Smooth muscle cell (in vitro differentiated cells): ENCODE measurements around the gene FSTL5. TPM values are rescaled to one million over a fixed set of nuclear protein-coding genes. Genes with fewer than 3 reads are reported as not detected.

ENCODE experiments used
- DNase-seq: peaks from one replicate; lab custom pipeline; 2025; ENCODE audit not compliant: unreplicated experiment; lab: John Stamatoyannopoulos, UW
- H2AFZ ChIP-seq: fragments of 200-600 bp; sonication (generic); 2 replicates; pipeline ENCODE4 v1.6.0; 2016; ENCODE audit warnings: antibody characterized with exemption, low read depth, mild to moderate bottlenecking
- H3F3A ChIP-seq: fragments of 200-600 bp; sonication (generic); 2 replicates; pipeline ENCODE4 v1.6.0; 2017; ENCODE audit warnings: antibody characterized with exemption, low read depth
- H3K27ac ChIP-seq: fragments of 200-600 bp; sonication (generic); 2 replicates; pipeline ENCODE4 v1.5.1; 2016; ENCODE audit warnings: low read depth, mild to moderate bottlenecking
- H3K27me3 ChIP-seq: fragments of 200-600 bp; sonication (generic); 2 replicates; pipeline ENCODE4 v1.6.1; 2016; ENCODE audit warnings: low read depth, mild to moderate bottlenecking
- H3K36me3 ChIP-seq: fragments of 200-600 bp; sonication (generic); 2 replicates; pipeline ENCODE4 v1.5.1; 2016; ENCODE audit warnings: low read depth
- H3K4me1 ChIP-seq: fragments of 200-600 bp; sonication (generic); 2 replicates; pipeline ENCODE4 v1.5.1; 2016; ENCODE audit warnings: low read depth
- H3K4me2 ChIP-seq: fragments of 200-600 bp; sonication (generic); 2 replicates; pipeline ENCODE4 v1.6.0; 2016; ENCODE audit warnings: mild to moderate bottlenecking
- H3K4me3 ChIP-seq: fragments of 200-600 bp; sonication (generic); 2 replicates; pipeline ENCODE4 v1.5.1; 2016; ENCODE audit warnings: mild to moderate bottlenecking
- H3K79me2 ChIP-seq: fragments of 200-600 bp; sonication (generic); 2 replicates; pipeline ENCODE4 v1.6.0; 2016; ENCODE audit warnings: low read depth, mild to moderate bottlenecking
- H3K9ac ChIP-seq: fragments of 200-600 bp; sonication (generic); 2 replicates; pipeline ENCODE4 v1.6.0; 2016; ENCODE audit warnings: low read depth
- H3K9me3 ChIP-seq: fragments of 200-600 bp; sonication (generic); replicated peaks from 2 replicates; pipeline ENCODE4 v1.5.1; 2016; ENCODE audit warnings: low read depth
- H4K20me1 ChIP-seq: fragments of 200-600 bp; sonication (generic); 2 replicates; pipeline ENCODE4 v1.6.0; 2016; ENCODE audit warnings: low read depth
- CTCF ChIP-seq: fragments of 200-600 bp; sonication (generic); IDR thresholded peaks from 2 replicates; pipeline ENCODE4 v1.5.1; 2017; ENCODE audit warnings: borderline replicate concordance, mild to moderate bottlenecking, antibody characterized with exemption; ENCODE audit not compliant: insufficient read depth, poor library complexity, severe bottlenecking
- WGBS: methylation state at CpG from one replicate; pipeline ENCODE4 v1.1.7; 2016; ENCODE audit warnings: low lambda C conversion rate; 5-methylcytosine and 5-hydroxymethylcytosine counted together
- polyA plus RNA-seq: library from polyadenylated mRNA; unstranded; fragments of >200 nt; fragmentation: Nextera tagmentation; extraction: Ambion mirVana; gene quantifications from 2 replicates; pipeline ENCODE4 v1.2.1, GENCODE V29; 2016
- total RNA-seq: library from RNA; depleted of rRNA; stranded (reverse); fragments of >200 nt; gene quantifications from 2 replicates; pipeline ENCODE4 v1.2.3, GENCODE V29; 2014

The FSTL5 gene
- total and polyA plus RNA-seq, 2 experiments from 2014 or later, result 0.04 TPM; not detected in 1

DNA sequence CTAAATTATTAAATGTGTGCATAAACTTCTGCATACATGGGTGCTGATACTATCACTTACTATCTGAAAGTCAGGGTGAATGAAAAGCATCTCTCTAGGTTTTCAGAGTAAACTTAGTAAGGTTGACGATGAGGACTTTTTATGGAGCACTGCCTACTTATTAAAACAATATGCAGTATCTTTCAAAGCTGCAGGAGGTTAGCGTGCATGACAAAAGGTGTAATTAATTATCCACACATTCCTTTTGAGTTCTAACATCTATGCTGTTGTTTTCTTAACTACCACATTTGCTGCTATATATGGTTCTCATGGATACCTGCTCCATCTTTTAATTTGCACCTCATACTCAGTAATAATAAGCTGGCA lies 256.2 kb downstream of the FSTL5 start:
- Histone ChIP-seq H3F3A (no peaks in the 10 kb centered on the region), H3K4me2 (no peak overlapping the region), H3K79me2 (no peaks in the 10 kb centered on the region), H3K4me3 (no peak overlapping the region), H3K4me1 (no peaks in the 10 kb centered on the region), H4K20me1 (no peaks in the 10 kb centered on the region), H3K27ac (no peak overlapping the region), H3K36me3 (no peaks in the 10 kb centered on the region), H3K27me3 (no peaks in the 10 kb centered on the region), H3K9me3 (no peaks in the 10 kb centered on the region), H2AFZ (no peak overlapping the region), H3K9ac (no peak overlapping the region)
- 92% methylated on average over 2 of the region's 2 CpGs for WGBS
- no peak for TF ChIP-seq CTCF
- no peak for DNase-seq

DNA sequence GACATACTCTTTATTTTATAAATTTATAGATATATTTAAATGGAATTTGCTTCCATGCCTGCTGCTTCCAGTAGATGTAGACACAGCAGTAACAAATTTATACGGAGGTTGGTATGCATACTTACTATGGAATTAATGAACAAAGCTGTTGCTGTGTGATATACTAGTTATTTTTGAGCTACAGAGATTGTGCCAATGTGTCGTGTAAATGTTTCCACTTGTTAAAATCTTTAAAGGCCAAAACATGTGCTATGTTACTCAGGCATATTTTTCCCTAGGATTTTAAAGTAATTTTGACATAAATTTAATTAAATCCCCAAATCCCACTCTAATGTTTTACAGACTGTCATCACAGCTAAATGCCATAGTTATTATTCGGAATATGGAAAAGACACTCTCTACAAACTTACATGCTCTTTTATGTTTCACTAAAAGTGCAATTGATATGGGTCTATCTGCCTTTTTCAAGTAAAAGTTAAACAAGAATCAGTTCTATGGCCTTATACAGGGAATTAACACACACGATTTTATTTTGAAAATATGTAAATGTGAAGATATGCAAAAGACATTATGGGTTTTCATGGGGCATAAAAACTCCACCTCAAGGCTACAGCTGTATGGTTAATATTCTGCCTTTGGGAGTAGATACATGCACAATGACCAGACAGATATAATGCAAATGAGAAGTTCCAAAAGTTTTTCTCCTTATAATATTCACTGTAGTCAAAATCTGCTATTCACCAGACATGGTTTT lies 256.8 kb downstream of the FSTL5 start:
- no peaks in the 10 kb centered on the region for H3K79me2 ChIP-seq
- H3K4me2 ChIP-seq, result no peak overlapping the region
- no peaks in the 10 kb centered on the region for H3K4me1 ChIP-seq
- H3F3A ChIP-seq, result no peaks in the 10 kb centered on the region
- H3K4me3 ChIP-seq, result no peak overlapping the region
- no peaks in the 10 kb centered on the region for H3K27me3 ChIP-seq
- DNase-seq, result no peak
- no peaks in the 10 kb centered on the region for H3K36me3 ChIP-seq
- TF ChIP-seq CTCF, result no peak
- H4K20me1 ChIP-seq, result no peaks in the 10 kb centered on the region
- no peaks in the 10 kb centered on the region for H3K9me3 ChIP-seq
- H3K9ac ChIP-seq, result no peak overlapping the region
- H2AFZ ChIP-seq, result no peak overlapping the region
- WGBS, result 70% methylated on average over 4 of the region's 4 CpGs
- no peak overlapping the region for H3K27ac ChIP-seq

- Histone ChIP-seq H3K36me3 (no peaks in the 10 kb centered on the region), H3K27me3 (no peaks in the 10 kb centered on the region), H2AFZ (no peak overlapping the region), H3K27ac (no peak overlapping the region), H4K20me1 (no peaks in the 10 kb centered on the region), H3K9me3 (no peaks in the 10 kb centered on the region), H3F3A (no peaks in the 10 kb centered on the region), H3K4me1 (no peaks in the 10 kb centered on the region), H3K79me2 (no peaks in the 10 kb centered on the region), H3K9ac (no peak overlapping the region), H3K4me2 (no peak overlapping the region), H3K4me3 (no peak overlapping the region)
- 98% methylated on average over 6 of the region's 6 CpGs for WGBS
- DNase-seq, result no peak
- TF ChIP-seq CTCF, result no peak
These were observed 263.7 kb downstream of the FSTL5 start for GRCh38 chr4:161900110-161900509.

DNA sequence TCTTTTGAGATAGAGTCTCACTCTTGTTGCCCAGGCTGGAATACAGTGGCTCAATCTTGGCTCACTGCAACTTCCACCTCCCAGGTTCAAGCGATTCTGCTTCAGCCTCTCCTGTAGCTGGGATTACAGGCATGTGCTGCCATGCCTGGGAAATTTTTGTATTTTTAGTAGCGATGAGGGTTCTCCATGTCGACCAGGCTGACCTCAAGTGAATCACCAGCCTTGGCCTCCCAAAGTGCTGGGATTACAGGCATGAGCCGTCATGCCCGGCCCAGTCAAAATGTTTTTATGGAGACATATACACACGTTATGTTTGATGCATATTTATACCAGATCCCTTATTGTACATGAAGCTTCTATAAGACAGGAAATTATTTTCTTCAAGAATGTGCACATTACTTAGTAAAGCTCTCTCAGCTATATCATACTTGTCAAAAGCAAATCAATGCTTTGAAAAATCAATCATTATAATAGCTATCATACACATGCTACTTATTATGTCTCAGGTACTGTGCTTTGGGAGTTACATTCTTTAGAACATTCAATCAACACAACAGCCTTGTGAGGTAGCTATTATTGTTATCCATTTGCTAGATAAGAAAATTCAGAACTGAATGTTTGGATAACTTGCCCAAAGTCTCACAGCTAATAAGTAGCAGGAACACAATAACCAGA lies 269.2 kb downstream of the FSTL5 start:
- DNase-seq, result no peak
- H3K4me1 ChIP-seq, result no peaks in the 10 kb centered on the region
- no peak overlapping the region for H3K4me2 ChIP-seq
- H3K4me3 ChIP-seq, result no peak overlapping the region
- H3K27me3 ChIP-seq, result no peaks in the 10 kb centered on the region
- 63% methylated on average over 6 of the region's 6 CpGs for WGBS
- H3K79me2 ChIP-seq, result no peaks in the 10 kb centered on the region
- H4K20me1 ChIP-seq, result no peaks in the 10 kb centered on the region
- TF ChIP-seq CTCF, result no peak
- H3K9ac ChIP-seq, result no peak overlapping the region
- H3K36me3 ChIP-seq, result no peaks in the 10 kb centered on the region
- no peaks in the 10 kb centered on the region for H3F3A ChIP-seq
- no peaks in the 10 kb centered on the region for H3K9me3 ChIP-seq
- H3K27ac ChIP-seq, result no peak overlapping the region
- no peak overlapping the region for H2AFZ ChIP-seq
